ENCODE results near the gene IGSF9B.

- TF ChIP-seq EZH2 (IDR thresholded peaks at IDR 0.05; ENCODE audit: borderline replicate concordance) (no peak), CTCF (IDR thresholded peaks at IDR 0.05; ENCODE audit: poor library complexity) (no peak)
Observed at GRCh38 chr11:133981156-133981555, 24.4 kb upstream of the IGSF9B start.
